Neutrophil (primary cell): ENCODE data around the gene ZBTB12.

Experiments used
- H3K27ac ChIP-seq: fragments of 200-600 bp; sonication (generic); 2 replicates; pipeline ENCODE4 v1.5.1; 2016; ENCODE audit warnings: mild to moderate bottlenecking, moderate library complexity
- H3K27me3 ChIP-seq: fragments of 200-600 bp; sonication (generic); 2 replicates; pipeline ENCODE4 v1.6.0; 2016; ENCODE audit warnings: mild to moderate bottlenecking
- H3K36me3 ChIP-seq: fragments of 200-600 bp; sonication (generic); 2 replicates; pipeline ENCODE4 v1.5.1; 2017
- H3K4me1 ChIP-seq, 2 experiments: fragments of 200-600 bp in 1 of 2; sonication (generic) in 1 of 2; 1 replicate in 1 of 2; 2 replicates in 1 of 2; pipeline versions ENCODE4 v1.5.1 to v1.6.1; 2013 to 2016; ENCODE audit warnings: low read depth in 1 of 2, low read length in 1 of 2, mild to moderate bottlenecking in 1 of 2, moderate library complexity in 1 of 2; ENCODE audit not compliant: control insufficient read depth in 1 of 2, insufficient read depth in 1 of 2
- H3K4me3 ChIP-seq, 2 experiments: fragments of 200-600 bp in 1 of 2; sonication (generic) in 1 of 2; 1 replicate in 1 of 2; 2 replicates in 1 of 2; pipeline ENCODE4 v1.5.1; 2013 to 2016; ENCODE audit warnings: low read depth in 1 of 2, low read length in 1 of 2, mild to moderate bottlenecking in 1 of 2, moderate library complexity in 1 of 2
- H3K9me3 ChIP-seq: fragments of 200-600 bp; sonication (generic); 2 replicates; pipeline ENCODE4 v1.5.1; 2016
- TF ChIP-seq, protein P1 (sequence below): fragments of 200-600 bp; sonication (generic); IDR thresholded peaks from 2 replicates; pipeline ENCODE4 v1.5.1; 2016; ENCODE audit warnings: antibody characterized with exemption

ZBTB12 gene

DNA sequence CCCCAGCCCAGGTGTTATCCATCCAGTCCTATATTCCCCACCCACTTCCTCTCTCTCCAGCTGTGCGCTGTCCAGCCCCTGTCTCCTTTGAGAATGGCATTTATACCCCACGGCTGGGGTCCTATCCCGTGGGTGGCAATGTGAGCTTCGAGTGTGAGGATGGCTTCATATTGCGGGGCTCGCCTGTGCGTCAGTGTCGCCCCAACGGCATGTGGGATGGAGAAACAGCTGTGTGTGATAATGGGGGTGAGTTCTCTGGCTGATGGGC, 26.7 kb upstream of the ZBTB12 start:
- Histone ChIP-seq H3K9me3 (no peaks in the 10 kb centered on the region), H3K4me3 (no peak overlapping the region), H3K27ac (no peak overlapping the region), H3K4me1 (no peaks in the 10 kb centered on the region), H3K27me3 (peaks cover 17% of the 10 kb centered on the region), H3K36me3 (no peaks in the 10 kb centered on the region)
- TF ChIP-seq, protein P1, sequence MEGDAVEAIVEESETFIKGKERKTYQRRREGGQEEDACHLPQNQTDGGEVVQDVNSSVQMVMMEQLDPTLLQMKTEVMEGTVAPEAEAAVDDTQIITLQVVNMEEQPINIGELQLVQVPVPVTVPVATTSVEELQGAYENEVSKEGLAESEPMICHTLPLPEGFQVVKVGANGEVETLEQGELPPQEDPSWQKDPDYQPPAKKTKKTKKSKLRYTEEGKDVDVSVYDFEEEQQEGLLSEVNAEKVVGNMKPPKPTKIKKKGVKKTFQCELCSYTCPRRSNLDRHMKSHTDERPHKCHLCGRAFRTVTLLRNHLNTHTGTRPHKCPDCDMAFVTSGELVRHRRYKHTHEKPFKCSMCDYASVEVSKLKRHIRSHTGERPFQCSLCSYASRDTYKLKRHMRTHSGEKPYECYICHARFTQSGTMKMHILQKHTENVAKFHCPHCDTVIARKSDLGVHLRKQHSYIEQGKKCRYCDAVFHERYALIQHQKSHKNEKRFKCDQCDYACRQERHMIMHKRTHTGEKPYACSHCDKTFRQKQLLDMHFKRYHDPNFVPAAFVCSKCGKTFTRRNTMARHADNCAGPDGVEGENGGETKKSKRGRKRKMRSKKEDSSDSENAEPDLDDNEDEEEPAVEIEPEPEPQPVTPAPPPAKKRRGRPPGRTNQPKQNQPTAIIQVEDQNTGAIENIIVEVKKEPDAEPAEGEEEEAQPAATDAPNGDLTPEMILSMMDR, result no peak

DNA sequence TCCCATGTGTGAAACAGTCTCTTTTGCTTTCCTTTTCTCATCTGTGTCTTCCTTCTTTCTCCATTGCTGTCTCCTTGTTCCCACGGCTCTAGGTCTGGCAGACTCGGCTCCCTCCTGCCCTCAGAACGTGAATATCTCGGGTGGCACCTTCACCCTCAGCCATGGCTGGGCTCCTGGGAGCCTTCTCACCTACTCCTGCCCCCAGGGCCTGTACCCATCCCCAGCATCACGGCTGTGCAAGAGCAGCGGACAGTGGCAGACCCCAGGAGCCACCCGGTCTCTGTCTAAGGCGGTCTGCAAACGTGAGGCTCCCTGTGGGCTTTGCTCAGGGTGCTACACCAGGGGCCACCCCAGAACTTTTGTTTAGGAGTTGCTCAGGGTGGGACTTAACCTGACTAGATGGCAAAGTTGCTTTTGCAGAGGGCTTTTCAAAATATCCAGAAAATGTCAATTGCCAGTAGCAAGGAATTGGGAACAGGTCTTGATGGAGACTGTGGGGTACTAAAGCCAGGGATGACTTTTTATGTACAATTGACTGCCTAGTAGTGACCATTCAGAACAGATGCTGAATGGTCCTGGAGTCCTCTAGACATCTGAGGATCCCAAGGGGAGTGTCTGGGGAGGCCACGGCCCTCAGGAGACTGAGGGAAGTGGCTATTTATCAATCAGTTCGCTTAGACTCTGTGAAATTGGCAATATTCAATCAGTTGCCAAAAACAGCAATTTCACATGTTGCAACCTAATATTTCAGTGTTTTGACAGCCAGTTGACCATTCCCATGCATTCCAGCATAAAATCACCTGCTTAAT, 26.2 kb upstream of the ZBTB12 start:
- no peak overlapping the region for H3K27ac ChIP-seq
- TF ChIP-seq, protein P1, result no peak
- no peaks in the 10 kb centered on the region for H3K36me3 ChIP-seq
- H3K9me3 ChIP-seq, result no peaks in the 10 kb centered on the region
- peaks cover 17% of the 10 kb centered on the region for H3K27me3 ChIP-seq
- no peak overlapping the region for H3K4me3 ChIP-seq
- H3K4me1 ChIP-seq, result no peaks in the 10 kb centered on the region

DNA sequence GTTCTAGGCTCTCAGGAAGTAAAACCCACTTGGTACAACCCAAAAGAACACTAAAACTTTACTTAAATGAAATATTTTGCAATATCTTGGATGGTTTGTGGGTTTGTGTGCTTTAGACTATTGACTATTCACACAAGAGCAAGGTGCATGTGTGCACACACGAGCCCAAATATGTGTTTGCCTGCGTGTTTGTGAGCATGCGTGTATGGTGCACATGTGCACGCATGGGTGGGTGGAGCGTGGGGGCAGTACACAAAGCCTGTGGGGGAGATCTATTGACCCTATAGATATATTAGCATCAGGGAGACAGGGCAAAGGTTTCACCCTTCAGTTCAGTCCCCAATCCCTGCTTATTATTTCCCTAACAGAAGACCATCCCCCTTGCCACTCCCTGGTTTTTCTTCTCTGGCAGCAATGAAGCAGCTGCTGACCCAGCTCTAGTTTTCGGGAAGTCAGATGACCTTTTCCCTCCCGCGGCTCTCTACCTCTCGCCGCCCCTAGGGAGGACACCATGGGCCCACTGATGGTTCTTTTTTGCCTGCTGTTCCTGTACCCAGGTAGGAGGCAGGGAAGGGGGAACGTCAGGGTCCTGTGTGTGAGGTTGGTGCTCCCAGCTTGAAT, 25.5 kb upstream of the ZBTB12 start, which contains the start of gene C2:
C2 (plus strand) TSS at position 476 of the 621 bp plus-strand sequence; CDS start at position 512, 36 bp downstream.
- H3K4me3 ChIP-seq, result no peak within 1 kb of the TSS
- H3K27ac ChIP-seq, result no peak within 1 kb of the TSS
- peaks cover 17% of the 10 kb centered on the region for H3K27me3 ChIP-seq
- no peaks in the 10 kb centered on the region for H3K36me3 ChIP-seq
- no peaks in the 10 kb centered on the region for H3K9me3 ChIP-seq
- H3K4me1 ChIP-seq, result no peaks in the 10 kb centered on the region
- TF ChIP-seq, protein P1, result no peak

DNA sequence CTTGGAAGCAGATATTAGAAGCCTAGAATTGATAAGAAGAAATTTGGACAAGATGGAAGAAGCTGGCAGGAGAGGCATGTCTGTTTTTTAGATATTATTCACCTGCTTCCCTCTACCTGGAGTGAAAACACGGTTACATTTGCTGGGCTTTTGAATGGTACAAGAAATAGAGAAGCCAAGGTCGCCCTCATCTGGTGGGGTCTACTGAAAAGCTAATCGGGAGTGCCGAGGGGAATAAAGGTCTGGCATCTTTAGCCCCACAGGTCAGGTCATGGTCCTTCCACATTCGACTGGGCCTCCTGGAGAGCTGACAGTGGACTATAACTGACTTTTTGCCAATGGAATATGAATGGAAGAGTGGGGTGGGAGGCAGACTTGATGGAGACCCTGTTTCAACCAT, 21.1 kb upstream of the ZBTB12 start:
- Histone ChIP-seq H3K9me3 (no peaks in the 10 kb centered on the region), H3K4me3 (no peak overlapping the region), H3K4me1 (no peaks in the 10 kb centered on the region), H3K27ac (no peak overlapping the region), H3K36me3 (no peaks in the 10 kb centered on the region), H3K27me3 (peaks cover 10% of the 10 kb centered on the region)
- TF ChIP-seq, protein P1, result no peak

DNA sequence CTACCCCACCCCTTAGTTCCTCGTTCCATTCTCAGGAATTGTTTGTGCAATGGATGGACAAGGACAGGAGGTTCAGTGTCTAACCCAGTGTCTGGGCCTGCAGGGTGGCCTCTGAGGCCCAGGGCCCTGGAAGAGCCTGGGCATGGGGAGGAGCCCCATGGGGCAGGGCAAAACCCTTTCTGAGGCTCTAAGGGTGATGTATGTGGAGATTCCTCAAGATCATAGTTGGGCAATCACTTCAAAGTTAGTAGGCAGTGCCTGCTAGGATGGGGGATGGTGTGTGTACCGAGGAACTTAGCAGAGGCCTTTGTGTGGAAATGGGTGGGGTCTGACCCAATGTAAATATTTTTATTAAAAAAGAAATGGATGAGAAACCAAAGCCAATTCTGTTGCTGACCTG, 18.9 kb upstream of the ZBTB12 start:
- no peaks in the 10 kb centered on the region for H3K4me1 ChIP-seq
- no peak overlapping the region for H3K4me3 ChIP-seq
- H3K36me3 ChIP-seq, result no peaks in the 10 kb centered on the region
- no peak overlapping the region for H3K27ac ChIP-seq
- TF ChIP-seq, protein P1, result no peak
- H3K9me3 ChIP-seq, result no peaks in the 10 kb centered on the region
- H3K27me3 ChIP-seq, result no peaks in the 10 kb centered on the region
